ENCODE measurements around the gene ZNF862.

ZNF862 gene

GRCh38 chr7:149816794-149817193 lies 21.4 kb upstream of the ZNF862 start:
- no peak for TF ChIP-seq CTCF (IDR thresholded peaks at IDR 0.05; ENCODE audit: extremely low read depth, missing control alignments)
- DNase-seq (ENCODE audit: low spot score), result no peak

GRCh38 chr7:149817301-149817771 lies 20.8 kb upstream of the ZNF862 start:
- DNase-seq (ENCODE audit: low spot score), result no peak
- no peak for TF ChIP-seq CTCF (IDR thresholded peaks at IDR 0.05; ENCODE audit: extremely low read depth, missing control alignments)

- no peak for TF ChIP-seq CTCF (IDR thresholded peaks at IDR 0.05; ENCODE audit: extremely low read depth, missing control alignments)
- DNase-seq (ENCODE audit: low spot score), result no peak
Measured at GRCh38 chr7:149817836-149818535, 20.2 kb upstream of the ZNF862 start.

- no peak for DNase-seq (ENCODE audit: low spot score)
- no peak for TF ChIP-seq CTCF (IDR thresholded peaks at IDR 0.05; ENCODE audit: extremely low read depth, missing control alignments)
Measured at GRCh38 chr7:149818536-149818840, 19.7 kb upstream of the ZNF862 start.

- TF ChIP-seq CTCF (IDR thresholded peaks at IDR 0.05; ENCODE audit: extremely low read depth, missing control alignments), result no peak
- DNase-seq (ENCODE audit: low spot score), result no peak
Measured at GRCh38 chr7:149819141-149819960, 18.8 kb upstream of the ZNF862 start.

GRCh38 chr7:149819961-149820340 lies 18.2 kb upstream of the ZNF862 start:
- no peak for DNase-seq (ENCODE audit: low spot score)
- TF ChIP-seq CTCF (IDR thresholded peaks at IDR 0.05; ENCODE audit: extremely low read depth, missing control alignments), result no peak

- no peak for DNase-seq (ENCODE audit: low spot score)
- no peak for TF ChIP-seq CTCF (IDR thresholded peaks at IDR 0.05; ENCODE audit: extremely low read depth, missing control alignments)
Measured at GRCh38 chr7:149820622-149821190, 17.5 kb upstream of the ZNF862 start.

Measured in GM20000 (cell line).